PC-9 (cell line): ENCODE measurements around the gene BAZ1B. TPM values are rescaled to one million over a fixed set of nuclear protein-coding genes. Genes with fewer than 3 reads are reported as not detected.
"Not testable (repeated sequence)": the region's sequence is repeated elsewhere in the genome, so short reads cannot be mapped to it uniquely, and the experiment has no call there.

Experiments used
- BruUV-seq: library from RNA; stranded (reverse); fragments of 400-500 nt; replicated peaks from 2 replicates; lab custom pipeline; 2021; lab: Mats Ljungman, UMichigan
- CTCF ChIA-PET: fragments of 300-600 bp; sonication (Branson Sonifier 250); formaldehyde crosslinking; loops from one replicate; lab custom pipeline; 2022; ENCODE audit warnings: antibody characterized with exemption; lab: Charles Lee
- POLR2A ChIA-PET: fragments of 300-600 bp; sonication (Branson Sonifier 250); formaldehyde crosslinking; loops from one replicate; lab custom pipeline; 2022; ENCODE audit warnings: antibody characterized with exemption; ENCODE audit not compliant: unreplicated experiment; lab: Charles Lee
- DNase-seq, 2 experiments: peaks; one replicate each; pipeline versions ENCODE4 v3.0.0 to v3.0.0-alpha.2; 2015 to 2022; ENCODE audit warnings: mixed read lengths in 1 of 2
- H2AFZ ChIP-seq: fragments of 200-600 bp; sonication (generic); 2 replicates; pipeline ENCODE4 v1.8.1; 2017; ENCODE audit warnings: antibody characterized with exemption
- H3F3A ChIP-seq: fragments of 200-600 bp; sonication (generic); 2 replicates; pipeline ENCODE4 v1.8.1; 2017; ENCODE audit warnings: antibody characterized with exemption, mild to moderate bottlenecking, low read depth; ENCODE audit not compliant: insufficient read depth
- H3K27ac ChIP-seq: fragments of 200-600 bp; sonication (generic); 2 replicates; pipeline ENCODE4 v1.6.1; 2016; ENCODE audit warnings: mixed run types
- H3K27me3 ChIP-seq: fragments of 200-600 bp; sonication (generic); 2 replicates; pipeline ENCODE4 v1.6.1; 2016; ENCODE audit warnings: low read depth, mixed run types; ENCODE audit not compliant: insufficient read depth
- H3K36me3 ChIP-seq: fragments of 200-600 bp; sonication (generic); 2 replicates; pipeline ENCODE4 v1.6.1; 2016; ENCODE audit warnings: low read depth, mixed run types
- H3K4me1 ChIP-seq: fragments of 200-600 bp; sonication (generic); replicated peaks from 2 replicates; pipeline ENCODE4 v1.6.1; 2016; ENCODE audit warnings: mixed run types; ENCODE audit not compliant: insufficient read depth
- H3K4me2 ChIP-seq: fragments of 200-600 bp; sonication (generic); 2 replicates; pipeline ENCODE4 v1.6.1; 2017; ENCODE audit warnings: mixed run types
- H3K4me3 ChIP-seq: fragments of 200-600 bp; sonication (generic); 2 replicates; pipeline ENCODE4 v1.6.1; 2016; ENCODE audit warnings: mixed run types
- H3K79me2 ChIP-seq: fragments of 200-600 bp; sonication (generic); 2 replicates; pipeline ENCODE4 v1.6.1; 2017; ENCODE audit warnings: low read depth, mixed run types
- H3K9me2 ChIP-seq: fragments of 200-600 bp; sonication (generic); 2 replicates; pipeline ENCODE4 v1.8.1; 2017; ENCODE audit warnings: mild to moderate bottlenecking; ENCODE audit not compliant: insufficient read depth
- H3K9me3 ChIP-seq: fragments of 200-600 bp; sonication (generic); 2 replicates; pipeline ENCODE4 v1.8.1; 2016; ENCODE audit warnings: low read depth; ENCODE audit not compliant: insufficient read depth
- H4K20me1 ChIP-seq: fragments of 200-600 bp; sonication (generic); 2 replicates; pipeline ENCODE4 v1.8.1; 2017; ENCODE audit not compliant: insufficient read depth
- CTCF ChIP-seq: fragments of 200-600 bp; sonication (generic); conservative IDR thresholded peaks from 2 replicates; pipeline ENCODE4 v1.6.1; 2017; ENCODE audit warnings: mixed run types, antibody characterized with exemption, mild to moderate bottlenecking, moderate library complexity
- EZH2 ChIP-seq: fragments of 200-600 bp; sonication (generic); IDR thresholded peaks from 2 replicates; pipeline ENCODE4 v1.8.0; 2017; ENCODE audit warnings: antibody characterized with exemption, low read depth
- intact Hi-C: fragments of 100-400 bp; cut with micrococcal nuclease; formaldehyde crosslinking; loops from one replicate; pipeline ENCODE4 v1.10.0; 2022; ENCODE audit not compliant: unreplicated experiment
- total RNA-seq: library from RNA; stranded (reverse); gene quantifications from 2 replicates; pipeline ENCODE4 v1.2.3, GENCODE V29; 2021

The BAZ1B gene
- total RNA-seq, 1 experiment from 2014 or later, result 88.4 TPM

GRCh38 chr7:73404860-73405259 lies 117.2 kb downstream of the BAZ1B start:
- H3F3A ChIP-seq, H3K4me1 ChIP-seq, H2AFZ ChIP-seq, POLR2A ChIA-PET, H3K4me3 ChIP-seq, H4K20me1 ChIP-seq, H3K4me2 ChIP-seq, intact Hi-C loops, H3K9me3 ChIP-seq, BruUV-seq, H3K36me3 ChIP-seq, H3K27ac ChIP-seq, H3K9me2 ChIP-seq, H3K27me3 ChIP-seq, CTCF ChIA-PET, H3K79me2 ChIP-seq, DNase-seq: not testable (repeated sequence)

GRCh38 chr7:73399185-73400050 lies 122.7 kb downstream of the BAZ1B start:
- H3K27me3 ChIP-seq, H3K9me3 ChIP-seq, H3K36me3 ChIP-seq, H4K20me1 ChIP-seq, H3K79me2 ChIP-seq, intact Hi-C loops, H3K27ac ChIP-seq, H3K9me2 ChIP-seq, H3K4me1 ChIP-seq, H3F3A ChIP-seq, CTCF ChIA-PET: not testable (repeated sequence)
- DNase-seq, result peak in 1 of 2 experiments; percentile 89
- Histone ChIP-seq H2AFZ (peak overlapping the region; percentile 43; the same call in 1 of the 2 replicates), H3K4me2 (peak overlapping the region; percentile 44; the same call in 1 of the 2 replicates), H3K4me3 (peak overlapping the region; percentile 26; the same call in 1 of the 2 replicates)
- TSS peak; percentile 74 for BruUV-seq
- POLR2A ChIA-PET, result interaction anchor here (0.7 kb wide), 1 partner anchor 47 kb away, joined by 4 read pairs; no protein-coding TSS in a partner anchor

GRCh38 chr7:73397521-73398281 lies 124.4 kb downstream of the BAZ1B start:
- no peaks in the 10 kb centered on the region for H3K9me2 ChIP-seq
- no peak overlapping the region for H2AFZ ChIP-seq
- ChIA-PET CTCF (no interaction called here), POLR2A (no interaction called here)
- H4K20me1 ChIP-seq, result no peaks in the 10 kb centered on the region
- no peak for TF ChIP-seq CTCF
- no peak for TF ChIP-seq EZH2
- no peaks in the 10 kb centered on the region for H3K9me3 ChIP-seq
- H3K4me3 ChIP-seq, result no peak overlapping the region
- H3K36me3 ChIP-seq, result no peaks in the 10 kb centered on the region
- no peak overlapping the region for H3K4me2 ChIP-seq
- BruUV-seq, result no TSS peak
- no peaks in the 10 kb centered on the region for H3F3A ChIP-seq
- H3K79me2 ChIP-seq, result no peaks in the 10 kb centered on the region
- H3K4me1 ChIP-seq, result no peaks in the 10 kb centered on the region
- peaks cover 3% of the 10 kb centered on the region; the same call in 1 of the 2 replicates for H3K27me3 ChIP-seq
- DNase-seq, result no peak
- H3K27ac ChIP-seq, result no peak overlapping the region
- intact Hi-C loops, result no loop called here
